SK-N-SH (cell line): Measurements from ENCODE around the gene FBXO31. TPM values are rescaled to one million over a fixed set of nuclear protein-coding genes. Genes with fewer than 3 reads are reported as not detected.
"Not testable (repeated sequence)": the region's sequence is repeated elsewhere in the genome, so short reads cannot be mapped to it uniquely, and the experiment has no call there.

ENCODE experiments used
- CTCF ChIA-PET: fragments of 300-600, 350-600 bp; formaldehyde crosslinking; extraction: SDS; loops from one replicate; lab custom pipeline; 2021; lab: Yijun Ruan, JAX
- POLR2A ChIA-PET: fragments of 350-600 bp; sonication (Branson Sonifier 250); formaldehyde crosslinking; extraction: SDS; loops from one replicate; lab custom pipeline; 2020; ENCODE audit warnings: antibody characterized with exemption, inconsistent platforms; lab: Yijun Ruan, JAX
- DNase-seq: peaks from one replicate; pipeline ENCODE4 v3.0.0; 2012
- H2AFZ ChIP-seq: fragments of 200-600 bp; sonication (generic); 2 replicates; pipeline ENCODE4 v1.8.1; 2016; ENCODE audit warnings: antibody characterized with exemption, mild to moderate bottlenecking, low read depth
- H3F3A ChIP-seq: fragments of 200-600 bp; sonication (generic); replicated peaks from 2 replicates; pipeline ENCODE3; 2016; ENCODE audit warnings: antibody characterized with exemption, mild to moderate bottlenecking; ENCODE audit not compliant: insufficient read depth
- H3K27ac ChIP-seq, 2 experiments: fragments of 200-500 bp in 1 of 2; fragments of 200-600 bp in 1 of 2; sonication (Bioruptor generic) in 1 of 2; sonication (generic), shearing (Covaris generic) in 1 of 2; 2 replicates each; pipeline versions ENCODE4 v1.5.1 to v1.6.1; 2014 to 2016; ENCODE audit warnings: low read depth in 2 of 2, inconsistent platforms in 1 of 2, low read length in 1 of 2, mild to moderate bottlenecking in 1 of 2, mixed read lengths in 1 of 2
- H3K27me3 ChIP-seq: fragments of 200-600 bp; sonication (generic), shearing (Covaris generic); 2 replicates; pipeline ENCODE4 v1.6.1; 2016; ENCODE audit warnings: mixed run types; ENCODE audit not compliant: insufficient read depth
- H3K36me3 ChIP-seq, 2 experiments: fragments of 200-500 bp in 1 of 2; fragments of 200-600 bp in 1 of 2; sonication (Bioruptor generic) in 1 of 2; sonication (generic) in 1 of 2; replicated peaks in 1 of 2; 2 replicates each; pipeline versions ENCODE3 to v1.5.1; 2014 to 2016; ENCODE audit warnings: low read length in 1 of 2, mild to moderate bottlenecking in 1 of 2; ENCODE audit not compliant: insufficient read depth in 2 of 2, control insufficient read depth in 1 of 2
- H3K4me1 ChIP-seq, 2 experiments: fragments of 200-500 bp in 1 of 2; fragments of 200-600 bp in 1 of 2; sonication (Bioruptor generic) in 1 of 2; sonication (generic), shearing (Covaris generic) in 1 of 2; 2 replicates each; pipeline versions ENCODE4 v1.5.1 to v1.6.1; 2014 to 2016; ENCODE audit warnings: low read depth in 1 of 2, low read length in 1 of 2, mixed run types in 1 of 2; ENCODE audit not compliant: insufficient read depth in 2 of 2, control insufficient read depth in 1 of 2
- H3K4me2 ChIP-seq: fragments of 200-600 bp; sonication (generic), shearing (Covaris generic); 2 replicates; pipeline ENCODE4 v1.6.1; 2017; ENCODE audit warnings: mixed run types
- H3K4me3 ChIP-seq, 2 experiments: fragments of 200-500 bp in 1 of 2; fragments of 200-600 bp in 1 of 2; sonication (Bioruptor generic) in 1 of 2; sonication (generic), shearing (Covaris generic) in 1 of 2; 2 replicates each; pipeline versions ENCODE4 v1.5.1 to v1.8.1; 2014 to 2016; ENCODE audit warnings: low read depth in 2 of 2, inconsistent platforms in 1 of 2, low read length in 1 of 2, mild to moderate bottlenecking in 1 of 2, mixed read lengths in 1 of 2, moderate library complexity in 1 of 2
- H3K79me2 ChIP-seq: fragments of 200-600 bp; sonication (generic); 2 replicates; pipeline ENCODE4 v1.8.1; 2017; ENCODE audit warnings: mild to moderate bottlenecking; ENCODE audit not compliant: insufficient read depth
- H3K9ac ChIP-seq: fragments of 200-600 bp; sonication (generic); 2 replicates; pipeline ENCODE4 v1.6.1; 2017; ENCODE audit warnings: mixed run types
- H3K9me2 ChIP-seq: fragments of 200-600 bp; sonication (generic); 2 replicates; pipeline ENCODE4 v1.6.1; 2017; ENCODE audit warnings: mixed run types
- H3K9me3 ChIP-seq: fragments of 200-600 bp; sonication (generic); 2 replicates; pipeline ENCODE4 v1.6.1; 2017; ENCODE audit warnings: mixed run types, mild to moderate bottlenecking, moderate library complexity
- H4K20me1 ChIP-seq: fragments of 200-600 bp; sonication (generic); 2 replicates; pipeline ENCODE4 v1.6.1; 2017; ENCODE audit warnings: mild to moderate bottlenecking, mixed run types; ENCODE audit not compliant: insufficient read depth
- CHD2 ChIP-seq: fragments of 150-350 bp; IDR thresholded peaks from 2 replicates; pipeline ENCODE4 v1.6.1; 2018; ENCODE audit warnings: low read length; ENCODE audit not compliant: partially characterized antibody
- CTCF ChIP-seq: fragments of 200-600 bp; sonication (generic); IDR thresholded peaks from 2 replicates; pipeline ENCODE4 v1.6.1; 2017; ENCODE audit warnings: antibody characterized with exemption, mild to moderate bottlenecking, moderate library complexity
- ELF1 ChIP-seq: IDR thresholded peaks from 2 replicates; pipeline ENCODE4 v1.4.0; 2012
- EP300 ChIP-seq, 2 experiments: IDR thresholded peaks; 2 replicates each; pipeline versions ENCODE4 v1.4.0 to v1.6.1; 2012; ENCODE audit warnings: borderline replicate concordance in 1 of 2, low read depth in 1 of 2, low read length in 1 of 2
- FOSL2 ChIP-seq: IDR thresholded peaks from 2 replicates; pipeline ENCODE4 v1.4.0; 2012; ENCODE audit warnings: low read depth, mild to moderate bottlenecking, moderate library complexity, borderline replicate concordance
- FOXJ3 ChIP-seq: sonication (generic); formaldehyde crosslinking; IDR thresholded peaks from 2 replicates; pipeline ENCODE4 v1.5.1; 2020; ENCODE audit warnings: mild to moderate bottlenecking, missing genetic modification reagents
- FOXM1 ChIP-seq: IDR thresholded peaks from 2 replicates; pipeline ENCODE4 v1.4.0; 2012; ENCODE audit warnings: low read depth, mild to moderate bottlenecking
- GATA2 ChIP-seq: sonication (generic); formaldehyde crosslinking; IDR thresholded peaks from 2 replicates; pipeline ENCODE4 v1.5.0; 2020; ENCODE audit warnings: mild to moderate bottlenecking, missing genetic modification reagents
- MAX ChIP-seq: IDR thresholded peaks from 2 replicates; pipeline ENCODE4 v1.4.0; 2012; ENCODE audit warnings: low read depth
- MXI1 ChIP-seq: IDR thresholded peaks from 2 replicates; pipeline ENCODE4 v1.6.1; 2012; ENCODE audit warnings: mild to moderate bottlenecking, low read depth, low read length, improper control_type of control experiment
- NFIC ChIP-seq: IDR thresholded peaks from 2 replicates; pipeline ENCODE4 v1.4.0; 2012; ENCODE audit warnings: borderline replicate concordance
- RAD21 ChIP-seq: IDR thresholded peaks from 2 replicates; pipeline ENCODE4 v1.6.1; 2012; ENCODE audit warnings: mild to moderate bottlenecking, low read length
- RCOR1 ChIP-seq: fragments of 150-350 bp; IDR thresholded peaks from 2 replicates; pipeline ENCODE4 v1.6.1; 2017; ENCODE audit warnings: antibody characterized with exemption, low read length
- TAF1 ChIP-seq: IDR thresholded peaks from 2 replicates; pipeline ENCODE4 v1.6.1; 2012; ENCODE audit warnings: low read depth, mild to moderate bottlenecking, low read length, moderate library complexity, borderline replicate concordance
- TCF12 ChIP-seq: IDR thresholded peaks from 2 replicates; pipeline ENCODE4 v1.4.0; 2012
- TEAD4 ChIP-seq: IDR thresholded peaks from 2 replicates; pipeline ENCODE4 v1.4.0; 2012; ENCODE audit warnings: mild to moderate bottlenecking, borderline replicate concordance; ENCODE audit not compliant: insufficient read depth
- USF1 ChIP-seq: IDR thresholded peaks from 2 replicates; pipeline ENCODE4 v1.4.0; 2012; ENCODE audit warnings: low read depth, borderline replicate concordance
- WGBS: methylation state at CpG from one replicate; pipeline ENCODE4 v1.1.6; 2017; ENCODE audit warnings: low lambda C conversion rate; 5-methylcytosine and 5-hydroxymethylcytosine counted together
- polyA plus RNA-seq, 3 experiments: library from polyadenylated mRNA; depleted of rRNA; stranded (reverse); fragments of >200 nt; gene quantifications; 2 replicates each; pipeline ENCODE4 v1.2.3, GENCODE V29; 2012
- TF ChIP-seq, protein P1 (sequence below): IDR thresholded peaks from 2 replicates; pipeline ENCODE4 v1.6.1; 2012; ENCODE audit warnings: mild to moderate bottlenecking, low read depth, low read length, moderate library complexity

FBXO31 gene
- polyA plus RNA-seq, 1 of the 3 experiments (the other 2 are of a cell fraction) = 14.2 TPM

GRCh38 chr16:87363771-87364455 lies 19.7 kb downstream of the FBXO31 start:
- TF ChIP-seq ELF1 (no peak), CHD2 (peak; percentile 22), MAX (no peak), NFIC (no peak), RCOR1 (0 out of 2 replicates have a peak, but pooled peaks have one; percentile 1), TEAD4 (no peak), FOSL2 (no peak), USF1 (no peak), GATA2 (CRISPR knock-in tag) (peak; percentile 79), FOXM1 (no peak), TCF12 (no peak), EP300 (IDR thresholded peaks at IDR 0.05; ENCODE audit: borderline replicate concordance in 1 of 2, low read depth in 1 of 2, low read length in 1 of 2) (peak in 1 of 2 experiments; percentile 19; a peak in 1 of 4 replicates), TAF1 (no peak), MXI1 (peak; percentile 45; the same call in 1 of the 2 replicates), FOXJ3 (CRISPR knock-in tag) (peak; percentile 56; the same call in 1 of the 2 replicates), CTCF (no peak), RAD21 (no peak)
- TF ChIP-seq, protein P1, sequence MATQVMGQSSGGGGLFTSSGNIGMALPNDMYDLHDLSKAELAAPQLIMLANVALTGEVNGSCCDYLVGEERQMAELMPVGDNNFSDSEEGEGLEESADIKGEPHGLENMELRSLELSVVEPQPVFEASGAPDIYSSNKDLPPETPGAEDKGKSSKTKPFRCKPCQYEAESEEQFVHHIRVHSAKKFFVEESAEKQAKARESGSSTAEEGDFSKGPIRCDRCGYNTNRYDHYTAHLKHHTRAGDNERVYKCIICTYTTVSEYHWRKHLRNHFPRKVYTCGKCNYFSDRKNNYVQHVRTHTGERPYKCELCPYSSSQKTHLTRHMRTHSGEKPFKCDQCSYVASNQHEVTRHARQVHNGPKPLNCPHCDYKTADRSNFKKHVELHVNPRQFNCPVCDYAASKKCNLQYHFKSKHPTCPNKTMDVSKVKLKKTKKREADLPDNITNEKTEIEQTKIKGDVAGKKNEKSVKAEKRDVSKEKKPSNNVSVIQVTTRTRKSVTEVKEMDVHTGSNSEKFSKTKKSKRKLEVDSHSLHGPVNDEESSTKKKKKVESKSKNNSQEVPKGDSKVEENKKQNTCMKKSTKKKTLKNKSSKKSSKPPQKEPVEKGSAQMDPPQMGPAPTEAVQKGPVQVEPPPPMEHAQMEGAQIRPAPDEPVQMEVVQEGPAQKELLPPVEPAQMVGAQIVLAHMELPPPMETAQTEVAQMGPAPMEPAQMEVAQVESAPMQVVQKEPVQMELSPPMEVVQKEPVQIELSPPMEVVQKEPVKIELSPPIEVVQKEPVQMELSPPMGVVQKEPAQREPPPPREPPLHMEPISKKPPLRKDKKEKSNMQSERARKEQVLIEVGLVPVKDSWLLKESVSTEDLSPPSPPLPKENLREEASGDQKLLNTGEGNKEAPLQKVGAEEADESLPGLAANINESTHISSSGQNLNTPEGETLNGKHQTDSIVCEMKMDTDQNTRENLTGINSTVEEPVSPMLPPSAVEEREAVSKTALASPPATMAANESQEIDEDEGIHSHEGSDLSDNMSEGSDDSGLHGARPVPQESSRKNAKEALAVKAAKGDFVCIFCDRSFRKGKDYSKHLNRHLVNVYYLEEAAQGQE = no peak
- TF ChIP-seq, all 33 proteins: peak for 6
- Histone ChIP-seq H3K9ac (0 out of 2 replicates have a peak overlapping the region, but pooled peaks have one; percentile 13), H4K20me1 (peaks cover 32% of the 10 kb centered on the region), H3K27ac (peak overlapping the region; percentile 44 to 89; a peak in 3 of 4 replicates), H3K79me2 (peaks cover 53% of the 10 kb centered on the region), H3K9me3 (no peaks in the 10 kb centered on the region), H3K4me1 (peaks cover 15 to 37% of the 10 kb centered on the region in 2 experiments; a peak in 2 of 4 replicates), H3F3A (no peaks in the 10 kb centered on the region), H3K36me3 (peaks cover 15 to 24% of the 10 kb centered on the region in 2 experiments), H3K4me2 (peak overlapping the region; percentile 59; the same call in 1 of the 2 replicates), H2AFZ (no peak overlapping the region), H3K27me3 (no peaks in the 10 kb centered on the region), H3K9me2 (no peaks in the 10 kb centered on the region), H3K4me3 (no peak overlapping the region; a peak in 2 of 4 replicates)
- peak; percentile 83 for DNase-seq
- ChIA-PET CTCF (interaction anchor here (0.7 to 1.9 kb wide), 7 partner anchors 15 to 85 kb away, joined by 3 to 8 read pairs (median 3); partner anchors contain the start of gene C16orf95), POLR2A (interaction anchor here (1.2 to 1.8 kb wide), 3 partner anchors 20 to 47 kb away, joined by 3 to 6 read pairs (median 4); partner anchors contain the start of genes C16orf95 and FBXO31)
- WGBS = 46% methylated on average over 12 of the region's 17 CpGs

DNA sequence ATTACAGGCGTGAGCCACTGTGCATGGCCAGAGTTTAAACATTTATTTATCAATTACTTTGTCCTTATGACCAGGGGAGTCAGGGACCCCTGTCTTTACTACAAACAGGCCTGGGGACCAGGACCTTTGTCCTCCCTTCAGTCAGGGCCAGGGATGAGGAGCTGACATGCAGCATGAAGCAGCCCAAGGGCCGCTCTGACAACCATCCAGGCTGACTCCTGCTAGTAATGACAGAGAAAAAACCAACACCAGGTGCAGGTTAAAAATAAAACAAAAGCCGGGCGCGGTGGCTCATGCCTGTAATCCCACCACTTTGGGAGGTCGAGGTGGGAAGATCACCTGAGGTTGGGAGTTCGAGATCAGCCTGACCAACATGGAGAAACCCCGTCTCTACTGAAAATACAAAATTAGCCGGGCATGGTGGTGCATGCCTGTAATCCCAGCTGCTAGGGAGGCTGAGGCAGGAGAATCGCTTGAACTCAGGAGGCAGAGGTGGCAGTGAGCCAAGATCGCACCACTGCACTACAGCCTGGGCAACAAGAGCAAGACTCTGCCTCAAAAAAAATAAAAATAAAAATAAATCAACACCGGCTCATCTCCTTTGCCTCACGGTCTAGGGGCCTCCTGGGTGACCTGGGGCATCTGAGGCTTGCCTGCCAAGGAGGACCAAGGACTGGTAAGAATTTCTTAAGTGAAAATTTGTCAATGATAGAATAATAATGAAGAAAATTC lies 20.6 kb downstream of the FBXO31 start:
- H3K4me2 ChIP-seq = peak overlapping the region; percentile 59; the same call in 1 of the 2 replicates
- H3K9ac ChIP-seq, H3F3A ChIP-seq, H3K4me3 ChIP-seq, DNase-seq, H3K9me2 ChIP-seq, H2AFZ ChIP-seq, H3K27me3 ChIP-seq, H3K9me3 ChIP-seq: not testable (repeated sequence)
- H3K27ac ChIP-seq = peak overlapping the region; percentile 44 to 89; a peak in 3 of 4 replicates
- peaks cover 27% of the 10 kb centered on the region for H4K20me1 ChIP-seq
- H3K79me2 ChIP-seq = peaks cover 46% of the 10 kb centered on the region
- H3K36me3 ChIP-seq = peaks cover 21 to 27% of the 10 kb centered on the region in 2 experiments
- 94% methylated on average over 13 of the region's 13 CpGs for WGBS
- CTCF ChIA-PET = interaction anchor here (1.0 to 1.9 kb wide), 6 partner anchors 14 to 84 kb away, joined by 3 to 8 read pairs (median 3); no protein-coding TSS in a partner anchor
- POLR2A ChIA-PET = interaction anchor here (1.2 to 1.8 kb wide), 3 partner anchors 21 to 46 kb away, joined by 3 to 6 read pairs (median 4); partner anchors contain the start of genes C16orf95 and FBXO31
- H3K4me1 ChIP-seq = peaks cover 15 to 30% of the 10 kb centered on the region in 2 experiments; a peak in 2 of 4 replicates
